Lung (tissue), 12 donors: ENCODE measurements around the gene C1orf141. TPM values are rescaled to one million over a fixed set of nuclear protein-coding genes. Genes with fewer than 3 reads are reported as not detected.

ENCODE experiments used
- ATAC-seq: fragments of 200-7000 bp; cut with Tn5 transposase; one replicate; pipeline ENCODE4 v1.9.1; 2020; ENCODE audit warnings: moderate number of reproducible peaks; ENCODE audit not compliant: insufficient read depth, low FRiP score
- DNase-seq, 3 donors: peaks; one replicate each; pipeline ENCODE4 v3.0.0-alpha.2; 2013 to 2017
- H3K27ac ChIP-seq, 2 donors: one replicate each; pipeline ENCODE4 v1.5.1; 2013; ENCODE audit warnings: mild to moderate bottlenecking in 2 of 2, moderate library complexity in 2 of 2, control low read depth in 1 of 2, inconsistent platforms in 1 of 2, low read depth in 1 of 2, low read length in 1 of 2
- H3K27me3 ChIP-seq, 3 donors: one replicate each; pipeline ENCODE4 v1.5.1; 2013; ENCODE audit warnings: low read length in 2 of 3; ENCODE audit not compliant: control insufficient read depth in 3 of 3, insufficient read depth in 3 of 3
- H3K36me3 ChIP-seq, 4 donors: one replicate each; pipeline ENCODE4 v1.5.1; 2013; ENCODE audit warnings: low read length in 4 of 4, mild to moderate bottlenecking in 1 of 4, moderate library complexity in 1 of 4; ENCODE audit not compliant: control insufficient read depth in 4 of 4, insufficient read depth in 4 of 4
- H3K4me1 ChIP-seq, 5 donors: one replicate each; pipeline ENCODE4 v1.5.1; 2013; ENCODE audit warnings: low read length in 5 of 5, mild to moderate bottlenecking in 2 of 5, moderate library complexity in 1 of 5; ENCODE audit not compliant: control insufficient read depth in 5 of 5, insufficient read depth in 5 of 5
- H3K4me3 ChIP-seq: one replicate; pipeline ENCODE4 v1.5.1; 2013; ENCODE audit warnings: mild to moderate bottlenecking, control low read depth, moderate library complexity
- H3K9ac ChIP-seq, 2 donors: one replicate each; pipeline ENCODE4 v1.5.1; 2013; ENCODE audit warnings: low read length in 2 of 2, control low read depth in 1 of 2; ENCODE audit not compliant: insufficient read depth in 1 of 2
- H3K9me3 ChIP-seq, 4 donors: one replicate each; pipeline ENCODE4 v1.5.1; 2013; ENCODE audit warnings: low read length in 3 of 4, mild to moderate bottlenecking in 1 of 4, moderate library complexity in 1 of 4; ENCODE audit not compliant: control insufficient read depth in 4 of 4, insufficient read depth in 3 of 4
- WGBS, 2 donors: extraction: QIAGEN DNeasy Blood & Tissue Kit; methylation state at CpG; one replicate each; pipeline ENCODE4 v1.1.7; 2013; 5-methylcytosine and 5-hydroxymethylcytosine counted together
- polyA plus RNA-seq, 2 donors: library from polyadenylated mRNA; stranded (reverse); fragments of 200-250 nt; gene quantifications; one replicate each; pipeline ENCODE4 v1.2.1, GENCODE V29; 2013
- total RNA-seq, 2 donors: library from RNA; depleted of rRNA in 1 of 2; stranded (reverse); fragments of >200 nt in 1 of 2; gene quantifications; one replicate each; pipeline ENCODE4 v1.2.1, GENCODE V29; 2014 to 2021
- TF ChIP-seq, protein P1 (sequence below): IDR thresholded peaks from 2 replicates; pipeline ENCODE4 v1.5.1; 2012; ENCODE audit warnings: mild to moderate bottlenecking; ENCODE audit errors: control extremely low read depth, extremely low read depth
- donor health status: control.
- donor health status: control.
- donor health status: Bipolar disorder and iron deficiency.
- donor health status: healthy.
- donor health status: DM: yes; HTN: yes; CAD: no.

C1orf141 gene
- total and polyA plus RNA-seq, 4 donors, result 0.49 to 11.4 (median 3.2) TPM

DNA sequence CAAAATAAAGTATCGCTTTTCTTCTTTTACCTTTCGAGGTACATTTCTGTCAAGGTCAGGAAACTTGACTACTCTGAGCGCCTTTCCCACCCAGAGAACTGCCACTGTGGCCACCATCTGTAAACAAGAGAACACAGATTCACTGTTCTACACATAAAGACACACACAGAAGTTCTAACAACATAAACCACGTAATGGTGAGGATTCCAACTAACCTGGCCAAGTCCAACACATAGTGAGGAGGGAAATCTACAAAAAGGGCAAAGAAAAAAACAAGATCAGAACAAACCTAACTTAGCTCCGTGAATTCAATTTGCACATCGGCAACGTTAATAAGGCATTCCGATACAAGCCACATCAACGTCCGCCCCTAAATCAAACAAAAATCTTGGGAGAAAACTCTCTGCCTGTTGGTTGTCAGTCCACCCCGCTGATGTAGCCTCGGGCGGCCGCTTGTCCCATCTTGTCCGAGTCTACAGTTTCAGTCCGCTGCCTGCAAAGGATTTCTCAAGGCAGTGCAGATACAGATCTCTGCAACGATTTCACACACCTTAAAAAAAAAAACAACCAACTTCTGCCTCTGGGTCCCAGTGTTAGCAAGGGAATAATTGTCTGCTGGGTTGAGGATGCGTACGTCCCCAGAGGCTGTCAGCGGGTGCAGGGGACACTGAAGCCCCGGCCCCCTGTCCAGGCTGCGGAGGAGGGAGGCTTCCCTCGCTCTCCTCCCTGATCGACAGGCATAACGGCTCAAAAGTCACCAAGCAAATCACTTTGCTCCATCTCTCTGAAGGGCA lies 81.8 kb downstream of the C1orf141 start:
- peak; percentile 39 to 70 (median 47) for DNase-seq
- WGBS, 2 donors, result 6% methylated on average over 25 of the region's 25 CpGs
- ATAC-seq, result peak; percentile 1

DNA sequence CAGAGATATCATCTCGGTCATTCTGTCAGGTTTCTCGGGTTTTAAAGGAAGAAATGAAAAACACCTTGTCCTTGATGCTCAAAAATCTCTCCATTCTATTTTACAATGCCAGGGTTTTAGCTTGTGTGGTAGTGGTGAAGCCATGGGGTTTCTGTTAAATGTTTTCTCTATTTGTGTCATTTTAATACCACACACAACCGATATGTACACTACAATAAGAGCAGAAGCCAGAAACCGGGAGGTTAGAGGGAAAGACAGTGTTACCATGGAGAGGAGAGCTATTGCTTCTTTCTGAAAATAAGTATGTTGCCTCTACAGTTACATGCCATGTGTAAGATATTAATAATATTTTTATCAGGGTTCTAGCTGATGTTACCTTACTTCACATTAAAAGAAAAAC lies 83.6 kb downstream of the C1orf141 start:
- Histone ChIP-seq H3K9ac (no peak overlapping the region), H3K4me1 (peaks cover 0 to 16% (median 3%) of the 10 kb centered on the region in 5 donors), H3K36me3 (peaks cover 3 to 17% (median 10%) of the 10 kb centered on the region in 4 donors), H3K27me3 (peaks cover 0 to 36% (median under 1%) of the 10 kb centered on the region in 3 donors), H3K9me3 (no peaks in the 10 kb centered on the region), H3K27ac (no peak overlapping the region), H3K4me3 (no peak overlapping the region)
- ATAC-seq (no peak), DNase-seq (no peak)
- 77% methylated on average over 4 of the region's 4 CpGs for WGBS, 2 donors
- TF ChIP-seq, protein P1, sequence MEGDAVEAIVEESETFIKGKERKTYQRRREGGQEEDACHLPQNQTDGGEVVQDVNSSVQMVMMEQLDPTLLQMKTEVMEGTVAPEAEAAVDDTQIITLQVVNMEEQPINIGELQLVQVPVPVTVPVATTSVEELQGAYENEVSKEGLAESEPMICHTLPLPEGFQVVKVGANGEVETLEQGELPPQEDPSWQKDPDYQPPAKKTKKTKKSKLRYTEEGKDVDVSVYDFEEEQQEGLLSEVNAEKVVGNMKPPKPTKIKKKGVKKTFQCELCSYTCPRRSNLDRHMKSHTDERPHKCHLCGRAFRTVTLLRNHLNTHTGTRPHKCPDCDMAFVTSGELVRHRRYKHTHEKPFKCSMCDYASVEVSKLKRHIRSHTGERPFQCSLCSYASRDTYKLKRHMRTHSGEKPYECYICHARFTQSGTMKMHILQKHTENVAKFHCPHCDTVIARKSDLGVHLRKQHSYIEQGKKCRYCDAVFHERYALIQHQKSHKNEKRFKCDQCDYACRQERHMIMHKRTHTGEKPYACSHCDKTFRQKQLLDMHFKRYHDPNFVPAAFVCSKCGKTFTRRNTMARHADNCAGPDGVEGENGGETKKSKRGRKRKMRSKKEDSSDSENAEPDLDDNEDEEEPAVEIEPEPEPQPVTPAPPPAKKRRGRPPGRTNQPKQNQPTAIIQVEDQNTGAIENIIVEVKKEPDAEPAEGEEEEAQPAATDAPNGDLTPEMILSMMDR, result no peak

More for the DNA sequence above, 81.8 kb downstream of the C1orf141 start:
- peak overlapping the region; percentile 60 to 80 for H3K9ac ChIP-seq
- TF ChIP-seq, protein P1, result no peak
- peaks cover 0 to 16% (median 3%) of the 10 kb centered on the region in 5 donors for H3K4me1 ChIP-seq
- H3K4me3 ChIP-seq, result peak overlapping the region; percentile 89
- H3K27ac ChIP-seq, result peak overlapping the region; percentile 96 to 99
- H3K27me3 ChIP-seq, result peaks cover 0 to 39% (median 2%) of the 10 kb centered on the region in 3 donors
- H3K9me3 ChIP-seq, result no peaks in the 10 kb centered on the region
- H3K36me3 ChIP-seq, result peaks cover 3 to 12% (median 7%) of the 10 kb centered on the region in 4 donors

DNA sequence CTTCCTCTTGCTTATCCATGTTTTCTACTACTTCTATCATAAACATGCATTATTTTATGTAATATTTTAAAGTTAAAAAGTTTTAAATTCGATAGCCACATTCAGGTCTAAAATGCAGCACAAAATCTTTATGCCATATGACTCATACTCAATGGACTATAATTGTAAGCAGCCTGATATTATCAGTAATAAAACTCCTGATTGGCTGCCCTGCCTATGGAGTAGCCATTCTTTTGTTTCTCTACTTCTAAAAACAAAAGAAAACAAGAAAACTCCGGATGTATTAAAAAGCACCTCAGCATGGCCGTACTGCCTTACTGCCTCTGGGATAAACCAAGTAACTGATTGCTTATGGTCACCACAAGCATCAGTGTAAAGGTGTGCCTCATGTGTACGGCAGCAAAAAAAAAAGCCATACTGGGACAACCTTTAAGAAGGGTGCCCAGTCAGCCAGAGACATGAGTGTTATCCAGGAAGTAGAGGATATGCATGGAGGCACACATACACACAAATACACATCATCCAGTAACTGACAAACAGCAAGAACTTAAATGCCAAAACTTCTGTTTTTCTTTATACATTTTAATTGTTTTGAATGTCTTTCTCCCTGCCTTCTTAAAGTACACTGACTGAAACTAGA lies 90.0 kb downstream of the C1orf141 start:
- no peaks in the 10 kb centered on the region for H3K9me3 ChIP-seq
- peaks cover 0 to 8% (median 0%) of the 10 kb centered on the region in 3 donors for H3K27me3 ChIP-seq
- H3K36me3 ChIP-seq, result peaks cover 8 to 33% (median 24%) of the 10 kb centered on the region in 4 donors
- H3K9ac ChIP-seq, result no peak overlapping the region
- TF ChIP-seq, protein P1, result no peak
- DNase-seq (no peak), ATAC-seq (no peak)
- H3K4me1 ChIP-seq, result peaks cover 0 to 7% (median 3%) of the 10 kb centered on the region in 5 donors
- no peak overlapping the region for H3K4me3 ChIP-seq
- 96 to 98% methylated on average over 4 of the region's 4 CpGs for WGBS, 2 donors
- no peak overlapping the region for H3K27ac ChIP-seq
